IPS DF 19.7 (cell line): Measurements from ENCODE around the gene PDE2A.

Experiments used
- DNase-seq: peaks from one replicate; pipeline ENCODE4 v3.0.0-alpha.2; 2013; ENCODE audit warnings: low read depth, low spot score

The PDE2A gene

DNA sequence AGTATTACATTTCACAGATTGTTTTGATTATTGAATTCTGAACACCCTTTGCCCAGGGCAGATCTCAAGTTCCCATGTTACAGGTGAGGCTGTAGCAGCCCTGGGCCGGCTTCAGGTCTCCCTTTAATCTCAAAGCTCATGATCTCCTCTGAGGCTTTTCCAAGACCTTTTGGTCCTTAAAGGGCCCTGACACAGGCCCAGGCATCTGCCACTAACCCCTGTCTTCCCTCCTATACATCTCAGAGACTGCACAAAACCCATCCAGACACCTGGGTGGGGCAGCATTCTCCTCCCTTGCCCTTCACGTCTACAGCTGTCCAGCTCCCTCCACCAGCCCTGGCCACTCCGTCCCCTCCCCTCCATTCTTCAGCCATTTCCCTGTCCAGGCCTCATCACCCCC, 37.8 kb downstream of the PDE2A start:
- no peak for DNase-seq

- no peak for DNase-seq
Measured at GRCh38 chr11:72635933-72636332, 38.3 kb downstream of the PDE2A start.

DNA sequence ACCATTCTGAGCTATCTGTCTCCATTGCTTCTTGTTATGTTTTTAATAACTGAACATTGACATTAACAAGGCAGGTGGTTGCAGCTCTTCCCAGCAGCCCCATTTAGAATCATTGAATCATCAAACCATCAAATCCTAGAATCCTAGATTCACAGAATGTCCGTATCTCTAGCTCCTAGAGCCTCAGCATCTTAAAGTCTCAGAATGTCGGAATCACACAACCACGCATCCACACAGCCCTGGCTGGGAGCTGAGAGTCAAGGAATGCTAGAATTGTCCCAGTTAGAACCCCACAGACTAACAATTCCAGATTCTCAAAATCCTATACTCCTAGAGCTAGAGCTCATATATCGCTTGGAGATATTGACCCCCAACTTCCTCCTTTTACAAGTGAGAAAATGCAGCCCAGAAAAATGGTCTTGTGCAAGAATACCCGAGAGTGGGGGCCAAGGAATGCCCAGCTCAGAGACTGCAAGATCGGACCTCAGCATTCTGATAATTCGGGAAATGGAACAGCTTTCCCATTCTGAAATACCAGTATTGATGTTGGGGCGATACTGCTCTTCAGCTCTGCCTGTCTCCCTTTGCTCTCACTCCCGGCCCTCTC, 38.8 kb downstream of the PDE2A start:
- DNase-seq = no peak

DNA sequence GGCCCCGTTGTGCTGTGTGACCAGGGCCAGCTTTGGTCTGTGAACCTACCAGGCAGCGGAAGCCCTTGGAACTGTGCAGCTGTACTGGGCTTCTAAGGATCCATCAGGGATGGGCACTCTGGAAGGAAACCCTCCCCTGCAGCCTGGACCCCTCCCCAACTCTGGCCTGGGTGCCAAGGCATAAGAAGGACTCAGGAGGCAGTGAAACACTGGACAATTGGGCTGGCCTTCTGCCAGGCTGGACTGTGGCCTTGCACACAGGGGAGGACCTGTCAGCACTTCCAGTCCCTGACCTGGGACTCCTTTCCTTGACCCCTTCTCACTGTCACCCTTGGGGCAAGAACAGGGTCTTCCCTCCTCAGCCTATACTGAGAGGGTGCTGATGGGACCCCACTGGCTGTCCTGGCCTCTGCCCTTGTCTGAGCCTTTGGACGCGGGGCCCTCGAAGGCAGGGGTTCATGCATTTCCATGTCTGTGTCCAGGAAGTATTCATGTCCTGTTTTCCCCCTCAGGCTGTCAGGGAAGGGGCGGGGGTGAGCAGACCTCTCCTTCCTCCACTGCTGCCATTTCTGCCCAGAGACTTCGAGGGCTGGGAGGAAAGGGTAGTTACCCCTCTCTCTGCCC, 39.6 kb downstream of the PDE2A start:
- no peak for DNase-seq

GRCh38 chr11:72634016-72634415, 40.2 kb downstream of the PDE2A start:
- DNase-seq = no peak

GRCh38 chr11:72633068-72633467, 41.2 kb downstream of the PDE2A start:
- DNase-seq = no peak

DNA sequence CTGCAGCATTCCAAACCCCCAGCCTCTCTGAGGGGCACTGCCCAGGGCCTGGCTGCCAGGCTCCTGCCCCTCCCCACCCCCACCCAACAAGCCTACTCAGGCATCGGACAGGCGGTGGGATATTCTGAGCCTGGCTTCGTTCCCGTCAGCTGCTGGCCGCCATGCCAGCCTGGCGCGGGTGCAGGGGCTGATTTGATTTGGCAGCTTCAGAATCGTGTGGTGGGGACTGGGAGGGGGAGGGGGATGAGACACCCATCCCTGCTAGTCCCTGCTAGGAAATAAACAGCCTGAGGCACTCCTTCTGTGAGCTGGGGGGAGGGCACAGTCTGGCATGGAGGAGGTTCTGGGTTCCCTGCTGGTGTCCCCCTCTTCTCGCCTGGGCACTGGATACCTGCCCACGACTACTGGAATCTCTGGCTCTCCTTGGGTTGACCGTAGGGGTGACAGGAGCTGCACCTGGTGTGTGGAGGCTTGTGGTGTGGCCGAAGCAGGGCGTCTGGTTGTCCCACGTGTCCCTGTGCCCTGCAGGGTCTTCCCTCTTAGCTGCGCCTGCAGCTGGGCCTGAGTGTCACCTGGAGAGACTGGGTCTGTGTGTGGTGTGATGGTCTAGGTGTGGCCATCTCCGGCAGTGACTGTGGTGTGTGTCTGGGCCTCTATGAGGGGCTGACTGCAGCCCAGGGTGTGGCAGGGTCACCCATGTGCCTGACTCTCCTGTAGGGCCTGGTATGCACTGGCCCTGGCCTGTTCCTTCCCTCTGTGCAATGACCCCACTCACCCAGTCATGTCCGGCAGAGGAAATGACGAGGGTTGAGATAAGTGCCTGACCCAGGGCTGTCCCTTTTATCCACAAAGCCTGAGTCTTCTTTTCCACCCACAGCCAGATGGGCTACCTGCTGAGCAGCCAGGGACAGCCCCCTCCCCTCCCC, 42.2 kb downstream of the PDE2A start:
- no peak for DNase-seq

DNA sequence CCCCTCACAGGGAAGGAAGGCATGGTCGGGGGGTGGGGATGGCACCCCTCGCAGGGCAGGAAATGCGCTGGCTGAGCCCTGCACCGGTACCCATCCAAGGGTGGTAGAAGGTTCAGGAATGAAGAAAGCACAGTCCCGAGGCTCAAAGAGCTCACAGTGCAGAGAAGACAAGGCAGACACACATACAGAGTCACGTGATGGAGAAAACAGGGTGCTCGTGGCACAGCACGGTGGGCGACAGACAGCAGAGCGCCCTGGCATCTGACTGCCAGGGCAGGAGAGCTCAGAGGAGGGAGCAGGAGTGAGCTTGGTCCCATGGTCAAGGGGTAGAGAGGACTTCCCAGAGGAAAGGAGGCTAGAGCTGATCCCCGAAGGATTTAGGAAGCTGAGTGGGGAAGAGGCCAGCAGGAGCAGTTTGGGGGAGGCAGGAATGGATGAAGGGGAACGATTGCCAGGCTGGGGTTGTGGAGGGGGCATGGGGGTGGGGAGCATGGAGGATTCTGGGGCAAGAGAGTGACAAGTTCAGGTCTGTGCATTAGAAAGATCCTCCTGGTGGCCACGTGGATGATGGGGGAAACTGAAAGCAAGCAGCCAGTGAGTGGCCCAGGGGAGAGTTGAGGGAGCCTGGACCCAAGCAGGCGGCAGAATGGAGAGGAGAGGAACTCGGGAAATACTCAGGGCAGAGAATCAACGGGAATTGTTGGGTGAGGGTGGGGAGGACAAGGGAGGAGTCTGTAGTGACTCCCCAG, 43.9 kb downstream of the PDE2A start:
- DNase-seq = no peak

DNA sequence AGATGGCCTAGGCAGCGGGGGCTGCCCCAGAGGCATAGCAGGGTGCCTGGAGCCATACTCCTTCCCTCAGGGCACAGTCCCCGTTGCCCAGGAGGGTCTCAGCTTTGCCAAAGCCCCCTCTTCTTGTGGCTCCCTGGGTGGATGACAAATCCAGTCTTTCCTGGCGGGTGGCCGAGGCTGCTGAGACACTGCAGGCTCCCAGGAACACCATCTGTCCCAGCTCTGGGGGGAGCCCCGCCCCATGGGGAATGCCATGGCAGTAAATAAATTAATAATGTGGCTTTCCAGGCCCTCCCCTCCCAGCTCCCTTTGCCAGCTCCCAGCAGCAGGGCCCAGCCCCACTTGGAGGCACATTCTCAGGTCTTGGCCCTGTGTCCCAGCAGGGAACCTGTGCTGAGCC, 45.0 kb downstream of the PDE2A start:
- DNase-seq = no peak

GRCh38 chr11:72627594-72628281, 46.5 kb downstream of the PDE2A start:
- no peak for DNase-seq

DNA sequence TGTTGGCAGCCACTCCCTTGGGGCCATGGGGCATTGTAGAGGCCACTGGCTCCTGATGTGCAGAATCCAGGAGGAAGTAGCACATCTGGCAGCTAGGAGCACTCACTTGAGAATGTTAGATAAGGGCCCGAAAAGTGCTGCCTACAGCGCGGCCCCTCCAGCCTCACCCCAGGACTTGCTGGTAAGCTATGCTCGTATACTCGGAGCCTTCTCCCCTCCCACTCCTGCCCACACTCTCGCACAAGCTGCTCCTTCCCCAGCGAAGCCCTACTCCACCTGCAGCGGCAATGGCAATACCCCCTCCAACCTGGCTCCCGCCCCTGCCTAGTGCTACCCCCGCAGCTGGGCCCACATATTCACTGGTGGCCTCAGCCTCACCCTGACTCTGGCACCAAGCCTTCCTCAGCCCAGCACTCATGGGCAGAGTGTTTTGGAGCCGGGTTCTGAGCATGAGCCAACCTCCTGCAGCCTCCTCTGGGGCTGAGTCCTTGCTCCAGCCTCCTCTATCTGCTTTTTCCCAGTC, 47.7 kb downstream of the PDE2A start:
- DNase-seq = no peak

DNA sequence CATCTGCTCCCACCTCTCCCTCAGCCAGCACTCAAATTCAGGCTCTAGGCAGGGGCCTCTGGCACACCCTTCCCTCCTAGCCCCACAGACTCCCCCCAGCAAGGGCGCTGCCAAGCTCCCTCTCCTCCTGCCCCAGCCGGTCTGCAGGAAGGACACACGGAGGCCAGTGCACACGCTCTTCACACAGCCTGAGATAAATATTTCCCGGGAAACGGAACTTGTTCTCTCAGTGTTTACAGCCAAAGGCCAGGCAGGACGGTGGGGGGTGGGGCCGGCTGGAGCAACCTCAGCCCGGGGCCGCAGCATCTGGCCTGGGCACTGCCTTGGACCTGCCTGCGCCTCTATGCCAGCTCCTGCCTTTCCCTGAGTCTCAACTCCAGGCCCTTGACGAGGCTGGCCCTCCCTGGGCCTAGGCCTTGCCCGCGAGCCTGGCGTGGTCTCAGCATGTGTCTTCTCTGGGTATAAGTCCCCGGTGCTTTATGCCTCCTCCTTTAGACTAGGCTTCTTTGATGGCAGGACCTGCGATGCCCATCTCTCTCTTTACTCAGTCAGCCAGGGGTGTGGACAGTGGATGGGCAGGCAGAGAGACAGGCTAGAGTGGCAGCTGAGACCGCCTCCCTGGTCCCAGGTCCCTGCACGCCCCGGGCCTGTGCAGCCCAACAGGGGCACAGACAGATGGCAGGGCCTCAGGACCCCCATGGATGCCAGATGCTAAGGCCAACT, 48.4 kb downstream of the PDE2A start:
- no peak for DNase-seq

DNA sequence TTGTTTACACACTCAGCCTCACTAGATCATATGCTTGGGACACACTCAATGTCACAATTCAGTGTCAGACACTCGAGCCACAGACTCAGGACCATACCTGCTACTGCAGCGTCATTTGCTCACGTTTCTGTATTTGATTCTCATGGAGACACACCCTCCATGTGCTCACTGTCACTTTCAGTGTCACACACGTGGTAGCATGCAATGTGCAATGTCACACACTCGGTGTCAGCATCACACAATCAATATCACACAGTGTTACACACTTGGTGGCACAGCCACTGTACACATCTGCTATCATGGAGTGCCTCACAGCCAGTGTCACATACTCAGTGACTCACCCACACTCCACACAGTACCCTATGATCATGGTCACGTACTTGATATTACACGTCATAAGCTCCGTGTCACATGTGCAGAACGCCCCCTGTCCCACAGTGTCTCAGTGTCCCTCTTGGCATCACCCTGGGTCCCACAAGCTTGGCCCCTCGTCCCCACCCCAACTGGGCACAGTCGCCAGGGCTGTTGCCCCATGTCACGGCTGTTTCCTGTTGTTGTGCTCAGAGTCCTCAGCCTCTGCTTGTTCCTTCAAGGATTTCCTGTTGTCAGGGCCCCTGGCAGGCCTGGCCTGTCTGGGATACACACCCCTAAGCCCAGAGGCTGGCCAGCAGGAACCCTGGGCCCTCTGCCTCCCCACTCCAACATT, 49.6 kb downstream of the PDE2A start:
- no peak for DNase-seq

DNA sequence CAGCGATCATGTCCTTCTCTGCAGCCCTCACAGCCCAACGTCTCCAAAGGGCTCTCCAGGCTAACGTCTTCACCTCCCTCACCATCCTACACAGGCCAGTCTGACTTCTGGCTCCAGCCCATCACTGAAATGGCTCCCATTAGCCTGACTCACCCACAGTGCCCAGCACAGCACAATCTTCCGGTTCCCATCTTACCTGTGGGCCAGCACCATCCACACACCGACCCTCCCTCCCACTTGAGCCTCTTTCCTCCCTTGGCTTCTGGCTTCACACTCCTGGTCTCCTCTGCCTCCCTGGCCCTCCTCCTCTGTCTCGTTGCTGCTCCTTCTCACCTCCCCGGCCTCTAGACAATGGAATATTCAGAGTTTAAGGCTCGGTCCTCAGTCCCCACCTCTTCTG, 51.2 kb downstream of the PDE2A start:
- no peak for DNase-seq

- no peak for DNase-seq
Measured at GRCh38 chr11:72621008-72621610, 53.1 kb downstream of the PDE2A start.

DNA sequence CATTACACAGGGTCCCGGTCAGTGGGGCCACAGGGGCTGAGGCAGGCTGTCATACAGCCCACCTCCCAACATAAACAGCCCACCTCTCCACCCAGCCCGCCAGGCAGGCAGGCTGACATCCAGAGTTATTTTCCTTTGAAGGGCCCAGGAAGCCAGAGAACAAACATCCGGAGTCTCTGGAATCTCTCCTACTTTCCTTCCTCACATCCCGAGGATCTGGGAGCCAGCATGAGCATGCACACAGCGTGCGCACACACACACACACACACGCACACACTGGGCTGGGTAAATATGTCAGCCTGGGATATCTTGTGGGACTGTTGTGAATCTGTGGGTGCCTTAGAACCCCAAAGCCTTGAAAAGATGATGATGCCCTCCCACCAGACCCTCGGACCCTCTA, 55.4 kb downstream of the PDE2A start:
- no peak for DNase-seq

DNA sequence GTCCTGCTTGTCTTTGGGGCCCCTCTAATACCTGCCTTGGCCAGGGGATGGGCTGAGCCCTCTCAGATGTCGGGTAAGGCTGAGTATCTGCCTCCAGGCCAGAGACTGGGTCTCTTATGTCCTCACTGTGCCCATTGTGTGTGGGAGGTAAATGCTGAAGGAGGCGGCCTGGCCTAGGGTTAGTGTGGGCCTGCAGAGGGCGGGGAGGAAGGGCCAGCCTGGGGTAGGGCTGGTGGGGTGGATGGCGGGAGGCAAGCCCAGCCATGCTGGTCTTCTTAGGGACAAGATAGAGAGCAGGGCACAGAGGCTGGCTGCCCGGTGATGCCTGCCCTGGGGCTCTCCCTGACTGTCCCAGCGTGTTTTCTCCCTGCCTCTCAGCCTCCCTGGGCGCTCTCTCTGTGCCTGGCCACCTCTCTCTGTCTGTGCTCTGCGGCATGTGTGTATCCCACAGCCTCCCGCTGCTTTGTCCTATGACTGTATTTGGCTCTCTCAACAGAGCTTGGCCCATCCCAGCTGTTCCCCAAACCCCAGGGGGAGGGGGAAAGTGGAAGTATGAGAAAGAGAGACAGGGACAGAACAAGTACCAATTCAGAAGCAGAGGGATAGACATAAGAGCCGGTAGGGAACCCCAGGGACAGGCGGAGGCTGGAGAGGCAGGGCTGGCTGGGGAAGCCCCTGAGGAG, 57.0 kb downstream of the PDE2A start:
- DNase-seq = no peak

- DNase-seq = no peak
Measured at GRCh38 chr11:72616655-72617054, 57.6 kb downstream of the PDE2A start.

DNA sequence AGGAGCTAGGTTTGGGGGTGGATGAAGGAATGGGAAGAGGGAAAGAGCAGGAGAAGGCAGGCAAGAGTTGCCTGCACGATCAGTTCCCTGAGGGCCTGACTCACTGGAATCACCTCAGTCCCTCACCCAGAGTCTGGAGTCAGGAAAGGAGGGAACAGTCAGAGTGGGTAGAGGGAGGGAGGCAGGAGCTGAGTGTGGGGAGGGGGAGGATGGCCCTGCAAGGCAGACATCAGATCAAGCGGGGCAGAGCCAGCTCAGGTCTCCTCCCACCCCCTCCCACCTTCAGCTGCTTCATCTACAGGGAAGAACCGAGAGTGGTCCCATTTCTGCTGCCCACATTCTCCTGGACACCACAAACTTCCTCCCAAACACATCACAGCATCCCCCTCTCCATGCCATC, 58.9 kb downstream of the PDE2A start:
- DNase-seq = no peak
